Measurements from ENCODE around the gene UMOD. TPM values are rescaled to one million over a fixed set of nuclear protein-coding genes. Genes with fewer than 3 reads are reported as not detected.

UMOD gene
- total RNA-seq, 1 experiment from 2014 or later, result not detected

DNA sequence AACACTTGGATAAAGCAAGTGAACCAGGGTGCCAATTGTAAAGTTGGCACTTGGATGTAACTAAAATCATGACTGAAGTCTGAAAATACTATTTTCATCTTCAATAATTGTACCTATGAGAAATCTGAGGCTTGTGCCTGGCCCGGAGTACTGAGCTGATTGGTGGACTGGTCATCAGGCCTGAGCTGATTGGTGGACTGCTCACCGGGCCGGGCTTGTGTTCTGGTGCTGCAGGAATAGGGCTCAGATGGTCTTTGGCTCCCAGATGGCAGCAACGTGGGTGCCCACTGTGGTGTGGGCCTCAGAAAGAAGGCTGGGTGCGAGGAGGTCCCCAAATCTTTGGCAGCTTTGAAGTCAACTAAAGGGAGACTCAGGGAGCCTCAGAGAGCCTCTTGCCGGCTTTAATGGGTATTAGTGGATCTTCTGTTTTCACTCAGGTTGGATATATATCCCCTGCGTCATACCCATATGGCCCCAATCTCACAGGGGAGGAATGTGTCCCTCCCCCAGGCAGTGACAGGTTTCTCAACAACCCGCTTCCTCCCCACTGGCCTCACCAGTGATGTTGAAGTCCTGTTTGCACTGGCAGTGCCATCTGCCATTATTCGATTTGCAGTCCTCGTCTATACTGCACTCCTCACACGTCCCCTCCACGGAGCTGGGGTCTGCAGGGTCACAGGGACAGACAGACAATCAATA lies 4.7 kb downstream of the UMOD start:
- DNase-seq, result peak; percentile 49
- Histone ChIP-seq H3K27me3 (ENCODE audit: control insufficient read depth, insufficient read depth, low read length) (no peaks in the 10 kb centered on the region), H3K36me3 (replicated peaks; ENCODE audit: control insufficient read depth, insufficient read depth, low read length) (no peaks in the 10 kb centered on the region), H3K4me3 (ENCODE audit: insufficient read depth, low read depth, low read length) (no peak overlapping the region)

DNA sequence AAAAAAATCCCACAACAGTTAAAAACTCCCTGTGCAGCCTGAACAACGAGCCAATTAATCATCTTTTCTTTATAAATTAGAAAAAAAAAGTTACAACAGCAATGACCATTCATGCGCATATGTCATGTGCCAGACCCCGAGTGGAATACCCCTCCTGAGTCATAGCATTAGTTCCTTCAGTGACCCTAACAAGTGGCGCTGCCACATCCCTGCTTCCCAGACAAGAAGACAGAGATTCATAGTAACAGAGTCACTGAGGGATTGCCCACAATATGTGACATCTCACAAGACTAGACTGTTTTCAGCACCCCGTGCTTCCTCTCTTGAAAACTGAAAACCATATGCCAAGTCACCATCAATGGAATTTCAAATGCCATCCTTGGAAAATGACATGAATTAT lies 7.9 kb downstream of the UMOD start:
- no peak for DNase-seq
- H3K27me3 ChIP-seq (ENCODE audit: control insufficient read depth, insufficient read depth, low read length), result no peaks in the 10 kb centered on the region
- H3K36me3 ChIP-seq (replicated peaks; ENCODE audit: control insufficient read depth, insufficient read depth, low read length), result no peaks in the 10 kb centered on the region
- no peak overlapping the region for H3K4me3 ChIP-seq (ENCODE audit: insufficient read depth, low read depth, low read length)

DNA sequence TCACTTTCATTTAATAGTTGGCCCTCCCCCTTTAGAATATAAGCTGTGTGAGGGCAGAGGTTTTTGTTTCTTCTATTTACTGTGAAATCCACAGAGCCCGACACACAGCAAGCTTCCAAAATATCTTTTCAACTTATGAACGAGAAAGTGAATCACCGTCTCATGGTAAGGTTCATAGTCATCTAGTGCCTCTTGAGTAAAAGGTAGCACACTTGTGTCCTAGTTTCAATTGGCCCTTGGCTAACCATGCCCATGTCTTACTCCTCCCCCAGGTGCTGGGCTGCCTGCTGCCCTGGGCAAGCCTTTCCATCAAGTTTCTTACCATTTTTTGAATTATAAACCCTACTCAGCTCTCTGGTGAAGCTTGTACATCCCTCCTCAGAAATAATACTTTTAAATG lies 12.8 kb downstream of the UMOD start:
- Histone ChIP-seq H3K4me3 (ENCODE audit: insufficient read depth, low read depth, low read length) (no peak overlapping the region), H3K27me3 (ENCODE audit: control insufficient read depth, insufficient read depth, low read length) (no peaks in the 10 kb centered on the region), H3K36me3 (replicated peaks; ENCODE audit: control insufficient read depth, insufficient read depth, low read length) (no peaks in the 10 kb centered on the region)
- no peak for DNase-seq

DNA sequence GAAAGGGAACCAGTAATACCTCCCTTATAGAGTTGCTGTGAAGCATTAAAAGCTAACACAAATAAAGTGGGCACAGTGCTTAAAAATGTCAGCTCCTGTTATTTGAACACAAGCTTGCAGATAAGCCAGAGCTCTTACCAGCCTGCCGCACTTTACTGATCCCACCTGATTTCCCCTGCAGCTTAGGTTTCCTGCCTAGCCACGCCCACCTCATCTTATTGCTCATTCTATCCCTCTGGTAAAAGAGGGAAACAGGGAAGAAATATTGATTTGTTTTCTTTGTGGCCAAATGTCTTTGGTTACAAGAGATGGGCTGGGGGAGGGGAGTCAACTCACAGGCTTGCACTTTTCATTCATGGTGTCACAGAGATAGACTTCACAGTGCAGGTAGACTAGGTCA lies 15.6 kb downstream of the UMOD start:
- no peak overlapping the region for H3K4me3 ChIP-seq (ENCODE audit: insufficient read depth, low read depth, low read length)
- H3K27me3 ChIP-seq (ENCODE audit: control insufficient read depth, insufficient read depth, low read length), result no peaks in the 10 kb centered on the region
- H3K36me3 ChIP-seq (replicated peaks; ENCODE audit: control insufficient read depth, insufficient read depth, low read length), result no peaks in the 10 kb centered on the region
- DNase-seq, result no peak

DNA sequence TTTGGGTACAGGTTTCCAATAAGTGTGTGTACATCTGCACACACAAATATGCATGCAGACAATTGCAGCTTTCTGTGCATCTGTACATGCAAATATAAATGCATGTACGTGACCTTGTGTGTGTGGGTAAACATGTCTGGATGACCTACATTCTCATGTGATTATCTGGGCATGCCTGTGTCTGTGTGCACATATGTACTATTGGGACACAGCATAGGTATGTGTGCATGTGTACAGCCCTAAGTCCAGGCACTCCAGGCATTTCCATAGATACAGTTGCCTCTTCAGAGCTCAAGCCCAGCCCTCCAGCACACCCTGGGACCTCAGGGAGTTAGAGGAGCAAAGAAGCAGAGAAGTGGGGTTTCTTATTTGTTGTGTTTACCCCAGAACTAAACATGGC lies 18.1 kb downstream of the UMOD start:
- Histone ChIP-seq H3K4me3 (ENCODE audit: insufficient read depth, low read depth, low read length) (no peak overlapping the region), H3K27me3 (ENCODE audit: control insufficient read depth, insufficient read depth, low read length) (no peaks in the 10 kb centered on the region), H3K36me3 (replicated peaks; ENCODE audit: control insufficient read depth, insufficient read depth, low read length) (no peaks in the 10 kb centered on the region)
- no peak for DNase-seq

DNA sequence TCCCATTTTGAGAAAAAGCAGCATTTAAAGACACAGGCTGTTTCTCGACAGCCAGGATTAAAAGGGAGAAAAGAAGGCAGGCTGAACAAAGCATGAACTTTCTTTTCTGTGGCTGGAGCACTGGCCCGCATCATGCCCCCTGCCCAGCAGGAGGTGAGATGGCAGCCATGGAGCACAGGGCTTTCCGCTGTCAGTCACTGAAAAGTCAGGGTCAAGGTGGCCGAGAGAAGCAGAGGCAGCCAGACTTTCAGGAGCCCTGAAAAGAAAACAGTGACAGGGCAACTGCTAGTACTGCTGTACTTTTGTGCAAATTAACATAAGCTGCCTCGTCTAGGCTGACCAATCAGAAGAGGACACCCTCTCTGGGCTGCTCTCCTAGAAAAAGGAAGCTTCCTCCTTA lies 19.4 kb downstream of the UMOD start:
- no peak for DNase-seq
- Histone ChIP-seq H3K27me3 (ENCODE audit: control insufficient read depth, insufficient read depth, low read length) (no peaks in the 10 kb centered on the region), H3K4me3 (ENCODE audit: insufficient read depth, low read depth, low read length) (no peak overlapping the region), H3K36me3 (replicated peaks; ENCODE audit: control insufficient read depth, insufficient read depth, low read length) (no peaks in the 10 kb centered on the region)

DNA sequence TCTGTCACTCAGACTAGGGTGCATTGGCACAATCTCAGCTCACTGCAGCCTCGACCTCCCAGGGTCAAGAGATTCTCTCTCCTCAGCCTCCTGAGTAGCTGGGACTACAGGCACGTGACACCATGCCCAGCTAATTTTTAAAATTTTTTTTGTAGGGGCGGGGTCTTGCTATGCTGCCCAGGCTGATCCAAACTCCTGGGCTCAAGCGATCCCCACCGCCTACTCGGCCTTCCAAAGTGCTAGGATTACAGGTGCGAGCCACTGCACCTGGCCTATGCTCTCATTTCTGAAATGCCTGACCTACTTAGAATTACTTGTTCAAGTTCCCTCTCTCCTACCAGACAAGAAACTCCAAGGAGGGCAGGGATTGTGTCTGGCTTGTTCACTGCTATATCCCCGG lies 20.1 kb downstream of the UMOD start:
- Histone ChIP-seq H3K4me3 (ENCODE audit: insufficient read depth, low read depth, low read length) (no peak overlapping the region), H3K36me3 (replicated peaks; ENCODE audit: control insufficient read depth, insufficient read depth, low read length) (no peaks in the 10 kb centered on the region)
- no peak for DNase-seq

GRCh38 chr16:20331635-20332034 lies 20.9 kb downstream of the UMOD start:
- DNase-seq, result no peak
- H3K4me3 ChIP-seq (ENCODE audit: insufficient read depth, low read depth, low read length), result no peak overlapping the region
- H3K36me3 ChIP-seq (replicated peaks; ENCODE audit: control insufficient read depth, insufficient read depth, low read length), result no peaks in the 10 kb centered on the region
- H3K27me3 ChIP-seq (ENCODE audit: control insufficient read depth, insufficient read depth, low read length), result no peaks in the 10 kb centered on the region

More for the DNA sequence above, 20.1 kb downstream of the UMOD start:
- H3K27me3 ChIP-seq (ENCODE audit: control insufficient read depth, insufficient read depth, low read length), result no peaks in the 10 kb centered on the region

GRCh38 chr16:20329392-20330138 lies 22.9 kb downstream of the UMOD start:
- Histone ChIP-seq H3K4me3 (ENCODE audit: insufficient read depth, low read depth, low read length) (no peak overlapping the region), H3K27me3 (ENCODE audit: control insufficient read depth, insufficient read depth, low read length) (no peaks in the 10 kb centered on the region), H3K36me3 (replicated peaks; ENCODE audit: control insufficient read depth, insufficient read depth, low read length) (no peaks in the 10 kb centered on the region)
- no peak for DNase-seq

- H3K36me3 ChIP-seq (replicated peaks; ENCODE audit: control insufficient read depth, insufficient read depth, low read length), result no peaks in the 10 kb centered on the region
- H3K27me3 ChIP-seq (ENCODE audit: control insufficient read depth, insufficient read depth, low read length), result no peaks in the 10 kb centered on the region
- DNase-seq, result peak; percentile 39
- H3K4me3 ChIP-seq (ENCODE audit: insufficient read depth, low read depth, low read length), result no peak within 1 kb of the TSS
Observed at GRCh38 chr16:20327444-20328041, 25.0 kb downstream of the UMOD start, which contains the start of gene GP2. Gene GP2, minus strand, starts transcription at chr16:20327513. Its CDS starts 1,082 bp downstream, at chr16:20326431.

DNA sequence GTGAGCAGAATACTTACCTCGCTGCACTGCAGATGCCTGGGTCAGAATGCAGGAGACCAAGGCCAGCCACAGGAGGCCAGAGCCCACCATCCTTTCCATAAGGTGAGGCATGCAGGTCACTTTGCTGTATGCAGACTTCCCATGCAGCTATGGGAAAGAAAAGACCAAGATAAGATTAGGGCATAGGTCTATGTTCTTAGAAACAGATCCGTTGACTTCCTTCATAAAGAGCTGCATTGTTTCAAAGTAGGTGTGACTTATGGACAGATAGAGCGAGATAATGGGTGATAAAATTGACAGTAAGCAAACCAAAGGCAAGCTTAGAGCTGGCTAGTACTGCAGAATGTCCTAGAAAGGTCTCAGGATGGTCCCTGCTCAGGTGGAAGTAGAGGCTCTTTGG lies 26.2 kb downstream of the UMOD start:
- Histone ChIP-seq H3K36me3 (replicated peaks; ENCODE audit: control insufficient read depth, insufficient read depth, low read length) (no peaks in the 10 kb centered on the region), H3K4me3 (ENCODE audit: insufficient read depth, low read depth, low read length) (no peak overlapping the region), H3K27me3 (ENCODE audit: control insufficient read depth, insufficient read depth, low read length) (no peaks in the 10 kb centered on the region)
- DNase-seq, result no peak

GRCh38 chr16:20325005-20325404 lies 27.5 kb downstream of the UMOD start:
- Histone ChIP-seq H3K27me3 (ENCODE audit: control insufficient read depth, insufficient read depth, low read length) (no peaks in the 10 kb centered on the region), H3K4me3 (ENCODE audit: insufficient read depth, low read depth, low read length) (no peak overlapping the region), H3K36me3 (replicated peaks; ENCODE audit: control insufficient read depth, insufficient read depth, low read length) (no peaks in the 10 kb centered on the region)
- DNase-seq, result no peak

- Histone ChIP-seq H3K4me3 (ENCODE audit: insufficient read depth, low read depth, low read length) (no peak overlapping the region), H3K27me3 (ENCODE audit: control insufficient read depth, insufficient read depth, low read length) (no peaks in the 10 kb centered on the region), H3K36me3 (replicated peaks; ENCODE audit: control insufficient read depth, insufficient read depth, low read length) (no peaks in the 10 kb centered on the region)
- DNase-seq, result no peak
Observed at GRCh38 chr16:20323591-20324117, 28.9 kb downstream of the UMOD start.

DNA sequence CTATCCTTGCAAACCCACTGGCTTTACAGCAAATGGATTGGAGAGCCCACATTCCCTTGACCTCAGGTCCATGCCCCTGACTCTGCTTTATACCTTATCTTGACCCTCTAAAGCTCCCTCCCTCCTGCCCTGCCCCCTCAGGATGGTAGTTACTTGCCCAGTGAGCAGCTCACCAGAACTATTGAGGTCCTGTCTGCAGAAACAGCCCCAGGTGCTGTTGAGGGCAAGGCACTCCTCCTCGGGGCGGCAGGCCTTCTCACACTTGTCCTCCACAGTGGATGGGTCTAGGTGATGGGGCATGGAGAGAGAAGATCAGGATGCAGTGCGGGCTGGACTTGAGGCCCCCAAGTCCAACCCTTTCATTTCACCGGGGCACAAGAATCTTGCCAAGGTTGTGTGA lies 29.8 kb downstream of the UMOD start:
- Histone ChIP-seq H3K36me3 (replicated peaks; ENCODE audit: control insufficient read depth, insufficient read depth, low read length) (no peaks in the 10 kb centered on the region), H3K27me3 (ENCODE audit: control insufficient read depth, insufficient read depth, low read length) (no peaks in the 10 kb centered on the region), H3K4me3 (ENCODE audit: insufficient read depth, low read depth, low read length) (no peak overlapping the region)
- no peak for DNase-seq

- DNase-seq, result no peak
- Histone ChIP-seq H3K36me3 (replicated peaks; ENCODE audit: control insufficient read depth, insufficient read depth, low read length) (no peaks in the 10 kb centered on the region), H3K27me3 (ENCODE audit: control insufficient read depth, insufficient read depth, low read length) (no peaks in the 10 kb centered on the region), H3K4me3 (ENCODE audit: insufficient read depth, low read depth, low read length) (no peak overlapping the region)
Observed at GRCh38 chr16:20321671-20322070, 30.8 kb downstream of the UMOD start.

All from H7 (cell line).